Peyer's patch (tissue), 4 donors: Measurements from ENCODE around the gene IPO11. TPM values are rescaled to one million over a fixed set of nuclear protein-coding genes. Genes with fewer than 3 reads are reported as not detected.
"Not testable (repeated sequence)": the region's sequence is repeated elsewhere in the genome, so short reads cannot be mapped to it uniquely, and the experiment has no call there.

ENCODE experiments used
- DNase-seq, 3 donors: peaks; one replicate each; pipeline ENCODE4 v3.0.0-alpha.2; 2017 to 2019
- H3K27ac ChIP-seq, 4 donors: fragments of 200-600 bp; sonication (generic); one replicate each; pipeline ENCODE4 v1.5.1; 2016 to 2019
- H3K27me3 ChIP-seq, 2 donors: fragments of 200-600 bp; sonication (generic); one replicate each; pipeline ENCODE4 v1.5.1; 2019
- H3K36me3 ChIP-seq, 3 donors: fragments of 200-600 bp; sonication (generic); one replicate each; pipeline ENCODE4 v1.5.1; 2016 to 2019
- H3K4me1 ChIP-seq, 4 donors: fragments of 200-600 bp; sonication (generic); one replicate each; pipeline ENCODE4 v1.5.1; 2016 to 2019
- H3K4me3 ChIP-seq, 4 donors: fragments of 200-600 bp; sonication (generic); 1 replicate in 3 of 4; 2 replicates in 1 of 4; pipeline ENCODE4 v1.5.1; 2016 to 2019; ENCODE audit warnings: mild to moderate bottlenecking in 1 of 4
- H3K9me3 ChIP-seq, 4 donors: fragments of 200-600 bp; sonication (generic); one replicate each; pipeline ENCODE4 v1.5.1; 2016 to 2019; ENCODE audit warnings: mild to moderate bottlenecking in 1 of 4
- POLR2A ChIP-seq, 2 donors: fragments of 450-650 bp; IDR thresholded peaks; one replicate each; pipeline ENCODE4 v1.5.1; 2017; ENCODE audit warnings: antibody characterized with exemption in 2 of 2, mild to moderate bottlenecking in 2 of 2, moderate library complexity in 2 of 2
- total RNA-seq, 4 donors: library from RNA; depleted of rRNA; stranded (reverse); fragments of >200 nt; gene quantifications; one replicate each; pipeline ENCODE4 v1.1.0, GENCODE V29; 2016
- TF ChIP-seq, protein P1 (sequence below), 6 experiments: fragments of 450-650 bp in 4 of 6; fragments of 200-600 bp in 2 of 6; sonication (generic) in 1 of 6; IDR thresholded peaks; one replicate each; pipeline ENCODE4 v1.5.1; 2017 to 2019; ENCODE audit warnings: antibody characterized with exemption in 6 of 6, mild to moderate bottlenecking in 3 of 6, moderate library complexity in 1 of 6

The IPO11 gene
- total RNA-seq, 4 donors from 2014 or later, result 5.6 to 27.2 (median 13.1) TPM

GRCh38 chr5:62614355-62614754 lies 201.8 kb downstream of the IPO11 start:
- Histone ChIP-seq H3K36me3 (no peaks in the 10 kb centered on the region), H3K27ac (no peak overlapping the region), H3K4me3 (no peak overlapping the region), H3K9me3 (no peaks in the 10 kb centered on the region), H3K27me3 (no peaks in the 10 kb centered on the region), H3K4me1 (no peaks in the 10 kb centered on the region)
- TF ChIP-seq, protein P1, sequence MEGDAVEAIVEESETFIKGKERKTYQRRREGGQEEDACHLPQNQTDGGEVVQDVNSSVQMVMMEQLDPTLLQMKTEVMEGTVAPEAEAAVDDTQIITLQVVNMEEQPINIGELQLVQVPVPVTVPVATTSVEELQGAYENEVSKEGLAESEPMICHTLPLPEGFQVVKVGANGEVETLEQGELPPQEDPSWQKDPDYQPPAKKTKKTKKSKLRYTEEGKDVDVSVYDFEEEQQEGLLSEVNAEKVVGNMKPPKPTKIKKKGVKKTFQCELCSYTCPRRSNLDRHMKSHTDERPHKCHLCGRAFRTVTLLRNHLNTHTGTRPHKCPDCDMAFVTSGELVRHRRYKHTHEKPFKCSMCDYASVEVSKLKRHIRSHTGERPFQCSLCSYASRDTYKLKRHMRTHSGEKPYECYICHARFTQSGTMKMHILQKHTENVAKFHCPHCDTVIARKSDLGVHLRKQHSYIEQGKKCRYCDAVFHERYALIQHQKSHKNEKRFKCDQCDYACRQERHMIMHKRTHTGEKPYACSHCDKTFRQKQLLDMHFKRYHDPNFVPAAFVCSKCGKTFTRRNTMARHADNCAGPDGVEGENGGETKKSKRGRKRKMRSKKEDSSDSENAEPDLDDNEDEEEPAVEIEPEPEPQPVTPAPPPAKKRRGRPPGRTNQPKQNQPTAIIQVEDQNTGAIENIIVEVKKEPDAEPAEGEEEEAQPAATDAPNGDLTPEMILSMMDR (IDR thresholded peaks at IDR 0.05), result no peak
- TF ChIP-seq POLR2A (IDR thresholded peaks at IDR 0.05), result no peak
- DNase-seq, result no peak

- Histone ChIP-seq H3K9me3 (no peaks in the 10 kb centered on the region), H3K27ac (no peak overlapping the region), H3K36me3 (no peaks in the 10 kb centered on the region), H3K4me1 (no peaks in the 10 kb centered on the region), H3K4me3 (no peak overlapping the region), H3K27me3 (no peaks in the 10 kb centered on the region)
- no peak for TF ChIP-seq POLR2A (IDR thresholded peaks at IDR 0.05)
- TF ChIP-seq, protein P1 (IDR thresholded peaks at IDR 0.05), result no peak
- no peak for DNase-seq
Observed at GRCh38 chr5:62616615-62617277, 204.2 kb downstream of the IPO11 start.

GRCh38 chr5:62617943-62618342 lies 205.4 kb downstream of the IPO11 start:
- TF ChIP-seq, protein P1 (IDR thresholded peaks at IDR 0.05), result no peak
- no peak for TF ChIP-seq POLR2A (IDR thresholded peaks at IDR 0.05)
- DNase-seq, result no peak
- Histone ChIP-seq H3K27ac (no peak overlapping the region), H3K9me3 (no peaks in the 10 kb centered on the region), H3K4me3 (no peak overlapping the region), H3K4me1 (no peaks in the 10 kb centered on the region), H3K36me3 (no peaks in the 10 kb centered on the region), H3K27me3 (no peaks in the 10 kb centered on the region)

DNA sequence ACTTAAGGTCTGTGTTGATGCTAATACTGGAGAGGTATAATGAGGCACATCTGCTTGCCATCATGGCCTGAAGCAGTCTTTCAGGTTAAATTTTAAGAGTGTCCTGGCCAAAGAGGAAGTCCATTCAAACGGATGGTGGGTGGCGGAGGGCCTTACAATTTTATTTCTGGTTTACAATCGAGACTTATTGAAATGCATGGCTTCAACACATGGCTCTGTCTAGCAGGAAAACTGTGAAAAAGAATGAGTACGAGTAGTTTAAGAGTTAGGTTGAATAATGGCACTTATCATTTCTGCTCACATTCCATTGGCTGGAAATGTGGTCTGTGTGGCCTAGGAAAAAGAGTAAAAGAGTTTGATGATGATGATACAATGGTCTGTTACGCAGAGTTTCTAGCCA lies 208.2 kb downstream of the IPO11 start:
- no peaks in the 10 kb centered on the region for H3K27me3 ChIP-seq
- no peaks in the 10 kb centered on the region for H3K9me3 ChIP-seq
- TF ChIP-seq, protein P1 (IDR thresholded peaks at IDR 0.05), result no peak
- TF ChIP-seq POLR2A (IDR thresholded peaks at IDR 0.05), result no peak
- no peak overlapping the region for H3K4me3 ChIP-seq
- no peaks in the 10 kb centered on the region for H3K4me1 ChIP-seq
- DNase-seq, result no peak
- H3K36me3 ChIP-seq, result no peaks in the 10 kb centered on the region
- no peak overlapping the region for H3K27ac ChIP-seq

DNA sequence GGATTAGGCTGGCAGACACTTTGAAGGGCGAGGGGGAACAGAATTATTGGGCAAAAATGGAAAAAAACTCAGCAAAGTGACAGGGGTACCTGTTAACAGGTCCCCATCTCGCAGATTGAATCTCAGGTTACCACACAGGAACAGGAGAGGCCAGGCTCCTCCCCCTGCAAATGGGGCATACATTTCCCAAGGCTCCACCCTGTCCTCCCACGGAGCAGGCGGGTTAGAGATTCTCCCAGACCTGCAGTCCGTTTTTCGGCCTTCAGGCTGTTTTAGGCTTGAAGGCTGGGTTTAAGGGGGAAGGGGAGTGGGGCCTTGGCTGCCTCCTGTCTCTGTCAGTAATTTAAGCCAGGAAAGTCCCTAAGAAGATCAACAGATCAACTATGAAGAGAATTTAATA lies 208.7 kb downstream of the IPO11 start:
- Histone ChIP-seq H3K27me3 (no peaks in the 10 kb centered on the region), H3K9me3 (no peaks in the 10 kb centered on the region), H3K36me3 (no peaks in the 10 kb centered on the region), H3K27ac (no peak overlapping the region), H3K4me1 (no peaks in the 10 kb centered on the region), H3K4me3 (no peak overlapping the region)
- no peak for TF ChIP-seq POLR2A (IDR thresholded peaks at IDR 0.05)
- TF ChIP-seq, protein P1 (IDR thresholded peaks at IDR 0.05), result no peak
- DNase-seq, result no peak

DNA sequence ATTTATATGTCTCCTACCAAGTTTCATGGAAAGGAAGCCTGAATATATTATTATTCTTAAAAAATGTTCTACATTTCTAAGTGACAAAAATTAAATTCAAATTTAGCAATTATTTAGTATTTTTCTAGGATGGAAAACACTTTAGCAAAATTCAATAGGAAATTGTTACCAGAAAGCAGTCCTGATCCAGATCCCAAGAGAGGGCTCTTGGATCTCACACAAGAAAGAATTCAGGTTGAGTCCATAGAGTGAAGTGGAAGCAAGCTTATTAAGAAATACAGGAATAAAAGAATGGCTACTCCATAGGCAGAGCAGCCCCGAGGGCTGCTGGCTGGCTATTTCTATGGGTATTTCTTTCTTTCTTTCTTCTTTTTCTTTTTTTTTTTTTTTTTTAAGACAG lies 210.7 kb downstream of the IPO11 start:
- H3K27me3 ChIP-seq, result no peaks in the 10 kb centered on the region
- TF ChIP-seq POLR2A (IDR thresholded peaks at IDR 0.05), result no peak
- TF ChIP-seq, protein P1 (IDR thresholded peaks at IDR 0.05), result no peak
- H3K36me3 ChIP-seq, result peaks cover 0 to 13% (median 0%) of the 10 kb centered on the region in 3 donors
- no peak overlapping the region for H3K27ac ChIP-seq
- no peak overlapping the region for H3K4me3 ChIP-seq
- no peaks in the 10 kb centered on the region for H3K4me1 ChIP-seq
- no peaks in the 10 kb centered on the region for H3K9me3 ChIP-seq
- DNase-seq, result no peak

DNA sequence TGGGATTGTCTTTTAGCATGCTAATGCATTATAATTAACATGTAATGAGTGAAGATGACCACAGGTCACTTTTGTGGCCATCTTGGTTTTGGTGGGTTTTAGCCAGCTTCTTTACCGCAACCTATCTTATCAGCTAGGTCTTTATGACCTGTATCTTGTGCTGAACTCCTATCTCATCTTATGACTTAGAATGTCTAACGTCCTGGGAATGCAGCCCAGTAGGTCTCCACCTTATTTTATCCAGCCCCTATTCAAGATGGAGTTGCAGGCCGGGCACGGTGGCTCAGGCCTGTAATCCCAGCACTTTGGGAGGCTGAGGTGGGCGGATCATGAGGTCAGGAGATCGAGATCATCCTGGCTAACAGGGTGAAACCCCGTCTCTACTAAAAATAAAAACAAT lies 211.9 kb downstream of the IPO11 start:
- not testable (repeated sequence) for H3K27me3 ChIP-seq, DNase-seq, H3K4me1 ChIP-seq, H3K9me3 ChIP-seq, H3K4me3 ChIP-seq, H3K27ac ChIP-seq
- peaks cover 0 to 13% (median 0%) of the 10 kb centered on the region in 3 donors for H3K36me3 ChIP-seq
